Thyroid gland (tissue), 4 donors: ENCODE measurements around the gene SMARCB1. TPM values are rescaled to one million over a fixed set of nuclear protein-coding genes. Genes with fewer than 3 reads are reported as not detected.

Experiments
- DNase-seq, 2 donors: peaks; one replicate each; pipeline ENCODE4 v3.0.0-alpha.2; 2019
- H3K27ac ChIP-seq, 3 donors: fragments of 200-600 bp; sonication (generic); 1 replicate in 2 of 3; 2 replicates in 1 of 3; pipeline ENCODE4 v1.5.1; 2016 to 2019; ENCODE audit warnings: mild to moderate bottlenecking in 1 of 3, moderate library complexity in 1 of 3
- H3K27me3 ChIP-seq: fragments of 200-600 bp; sonication (generic); one replicate; pipeline ENCODE4 v1.5.1; 2019
- H3K36me3 ChIP-seq, 2 donors: fragments of 200-600 bp; sonication (generic); one replicate each; pipeline ENCODE4 v1.5.1; 2016 to 2019
- H3K4me1 ChIP-seq, 2 donors: fragments of 200-600 bp; sonication (generic); one replicate each; pipeline ENCODE4 v1.5.1; 2017 to 2019
- H3K4me3 ChIP-seq, 3 donors: fragments of 200-600 bp; sonication (generic); replicated peaks in 1 of 3; 1 replicate in 2 of 3; 2 replicates in 1 of 3; pipeline ENCODE4 v1.5.1; 2016; ENCODE audit warnings: mild to moderate bottlenecking in 1 of 3
- H3K9me3 ChIP-seq: fragments of 200-600 bp; sonication (generic); one replicate; pipeline ENCODE4 v1.5.1; 2017
- POLR2A ChIP-seq, 2 donors: fragments of 450-650 bp; IDR thresholded peaks; one replicate each; pipeline ENCODE4 v1.6.1; 2017; ENCODE audit warnings: antibody characterized with exemption in 2 of 2, mild to moderate bottlenecking in 2 of 2, moderate library complexity in 1 of 2
- WGBS, 2 donors: methylation state at CpG; one replicate each; pipeline ENCODE4 v1.1.5; 2017; 5-methylcytosine and 5-hydroxymethylcytosine counted together
- intact Hi-C: fragments of 100-400 bp; cut with DNase I; formaldehyde crosslinking; loops from one replicate; pipeline ENCODE4 v1.15.1; 2023
- total RNA-seq, 4 donors: library from RNA; depleted of rRNA; stranded (reverse); fragments of >200 nt; gene quantifications; one replicate each; pipeline ENCODE4 v1.2.3, GENCODE V29; 2016
- TF ChIP-seq, protein P1 (sequence below), 6 experiments: fragments of 200-600 bp in 3 of 6; fragments of 450-650 bp in 3 of 6; sonication (generic) in 3 of 6; IDR thresholded peaks; one replicate each; pipeline ENCODE4 v1.5.1; 2016 to 2019; ENCODE audit warnings: antibody characterized with exemption in 6 of 6, mild to moderate bottlenecking in 2 of 6, inconsistent platforms in 1 of 6, moderate library complexity in 1 of 6

The SMARCB1 gene
- total RNA-seq, 4 donors from 2014 or later, result 59.8 to 107 (median 75.4) TPM

DNA sequence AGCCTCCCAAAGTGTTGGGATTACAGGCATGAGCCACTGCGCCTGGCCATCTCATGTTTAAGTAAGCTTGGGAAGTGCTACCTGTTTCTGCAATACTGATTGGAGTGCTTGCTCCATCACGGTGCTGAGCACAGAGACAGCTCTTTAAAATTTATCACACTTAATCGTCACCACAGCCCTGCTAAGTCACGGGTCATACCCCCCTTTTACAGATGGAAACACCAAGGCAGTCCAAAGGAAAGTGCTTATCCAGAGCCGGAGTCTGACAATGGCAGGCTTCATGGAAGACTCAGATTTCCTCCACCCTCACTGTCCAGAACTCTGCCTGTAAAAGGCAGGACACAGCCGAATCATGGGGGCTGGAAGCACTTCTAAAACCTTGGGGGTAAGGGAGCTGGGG is 26.7 kb upstream of the SMARCB1 start:
- intact Hi-C loops, result no loop called here
- no peak overlapping the region for H3K27ac ChIP-seq
- TF ChIP-seq POLR2A (IDR thresholded peaks at IDR 0.05), result no peak
- TF ChIP-seq, protein P1, sequence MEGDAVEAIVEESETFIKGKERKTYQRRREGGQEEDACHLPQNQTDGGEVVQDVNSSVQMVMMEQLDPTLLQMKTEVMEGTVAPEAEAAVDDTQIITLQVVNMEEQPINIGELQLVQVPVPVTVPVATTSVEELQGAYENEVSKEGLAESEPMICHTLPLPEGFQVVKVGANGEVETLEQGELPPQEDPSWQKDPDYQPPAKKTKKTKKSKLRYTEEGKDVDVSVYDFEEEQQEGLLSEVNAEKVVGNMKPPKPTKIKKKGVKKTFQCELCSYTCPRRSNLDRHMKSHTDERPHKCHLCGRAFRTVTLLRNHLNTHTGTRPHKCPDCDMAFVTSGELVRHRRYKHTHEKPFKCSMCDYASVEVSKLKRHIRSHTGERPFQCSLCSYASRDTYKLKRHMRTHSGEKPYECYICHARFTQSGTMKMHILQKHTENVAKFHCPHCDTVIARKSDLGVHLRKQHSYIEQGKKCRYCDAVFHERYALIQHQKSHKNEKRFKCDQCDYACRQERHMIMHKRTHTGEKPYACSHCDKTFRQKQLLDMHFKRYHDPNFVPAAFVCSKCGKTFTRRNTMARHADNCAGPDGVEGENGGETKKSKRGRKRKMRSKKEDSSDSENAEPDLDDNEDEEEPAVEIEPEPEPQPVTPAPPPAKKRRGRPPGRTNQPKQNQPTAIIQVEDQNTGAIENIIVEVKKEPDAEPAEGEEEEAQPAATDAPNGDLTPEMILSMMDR (IDR thresholded peaks at IDR 0.05), result no peak
- peaks cover 5 to 8% of the 10 kb centered on the region in 2 donors for H3K4me1 ChIP-seq
- DNase-seq, result no peak
- H3K9me3 ChIP-seq, result no peaks in the 10 kb centered on the region
- H3K36me3 ChIP-seq, result no peaks in the 10 kb centered on the region
- 80 to 85% methylated on average over 6 of the region's 6 CpGs for WGBS, 2 donors
- H3K27me3 ChIP-seq, result no peaks in the 10 kb centered on the region
- H3K4me3 ChIP-seq, result no peak overlapping the region

DNA sequence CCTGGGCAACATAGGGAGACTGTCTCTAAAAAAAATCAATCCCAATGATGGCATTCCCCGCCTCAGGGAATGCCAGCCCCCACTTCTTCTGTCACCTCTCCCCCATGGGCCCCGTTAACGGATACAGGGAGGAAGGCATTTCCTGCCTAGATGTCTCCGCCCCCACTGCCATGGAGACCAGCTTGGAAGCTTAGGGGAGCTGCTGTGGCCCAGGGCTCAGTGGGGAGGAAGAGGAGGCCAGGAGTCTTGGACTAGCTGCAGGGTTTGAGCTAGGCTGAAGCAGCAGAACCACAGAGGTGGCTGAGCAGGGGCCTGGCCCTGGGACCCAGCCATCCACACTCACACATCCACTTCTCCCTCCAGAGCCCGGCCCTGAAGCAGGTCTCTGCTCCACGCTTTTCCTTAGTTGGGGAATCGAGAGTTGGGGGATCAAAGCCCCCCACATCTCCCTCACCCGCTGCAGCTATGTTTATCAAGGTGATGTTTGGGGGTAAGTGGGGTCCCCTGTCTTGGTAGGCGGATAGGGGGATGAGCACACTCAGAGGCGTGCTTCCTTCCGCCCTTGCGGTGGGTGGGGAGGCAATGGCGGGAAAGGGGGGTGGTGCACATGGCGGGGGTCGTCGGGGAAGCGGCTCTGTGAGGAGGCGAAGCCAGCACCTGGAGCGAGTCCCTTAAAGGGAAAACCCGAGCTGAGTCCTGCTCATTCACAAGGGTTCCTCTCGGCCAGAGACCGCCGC is 23.8 kb upstream of the SMARCB1 start, which contains the start of gene C22orf15:
TSS of gene C22orf15 (plus strand) at position 149 of the 737 bp plus-strand sequence. CDS start at position 466, 317 bp downstream.
- Histone ChIP-seq H3K27ac (no peak within 1 kb of the TSS), H3K4me1 (peaks cover 11 to 22% of the 10 kb centered on the region in 2 donors), H3K4me3 (no peak within 1 kb of the TSS), H3K9me3 (no peaks in the 10 kb centered on the region), H3K36me3 (no peaks in the 10 kb centered on the region), H3K27me3 (no peaks in the 10 kb centered on the region)
- intact Hi-C loops, result no loop called here
- TF ChIP-seq, protein P1 (IDR thresholded peaks at IDR 0.05), result no peak
- no peak for TF ChIP-seq POLR2A (IDR thresholded peaks at IDR 0.05)
- DNase-seq, result no peak
- WGBS, 2 donors, result 54 to 69% methylated on average over 21 to 23 of the region's 23 CpGs

DNA sequence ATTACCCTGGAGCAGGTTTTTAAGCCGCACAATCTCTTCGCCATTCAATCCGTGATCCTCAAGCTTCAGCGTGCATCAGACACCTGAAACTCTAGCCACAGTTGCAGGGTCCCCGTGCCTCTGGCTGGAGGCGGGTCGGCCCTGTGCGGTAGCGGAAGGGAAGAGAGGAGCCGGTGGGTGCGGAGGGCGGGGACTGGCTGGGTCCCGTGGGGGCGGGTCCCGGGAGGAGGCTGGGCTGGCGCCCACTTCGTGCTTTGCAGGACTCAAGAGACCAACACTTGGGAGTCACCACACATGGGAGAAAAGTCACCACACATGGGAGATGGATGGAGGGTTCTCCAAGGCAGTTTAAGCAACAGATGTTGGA is 23.2 kb upstream of the SMARCB1 start:
- H3K4me1 ChIP-seq, result peaks cover 11 to 25% of the 10 kb centered on the region in 2 donors

DNA sequence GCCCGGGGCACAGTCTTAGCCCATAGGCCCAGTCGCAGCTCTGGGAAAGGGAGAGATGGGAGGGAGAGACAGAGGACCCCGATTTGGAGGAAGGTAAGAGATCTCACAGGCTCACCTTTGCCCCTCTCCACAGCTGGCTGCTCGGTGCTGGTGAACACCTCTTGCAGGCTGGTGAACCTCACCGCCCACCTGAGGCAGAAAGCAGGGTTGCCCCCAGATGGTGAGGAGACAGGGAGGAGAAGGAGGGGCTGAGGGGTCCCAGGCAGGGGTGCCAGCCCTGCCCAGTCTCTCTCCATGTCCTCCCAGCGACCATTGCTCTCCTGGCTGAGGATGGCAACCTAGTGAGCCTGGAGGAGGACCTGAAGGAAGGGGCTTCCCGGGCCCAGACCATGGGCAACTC is 22.8 kb upstream of the SMARCB1 start:
- H3K4me3 ChIP-seq, result no peak overlapping the region
- H3K9me3 ChIP-seq, result no peaks in the 10 kb centered on the region
- no peak for DNase-seq
- peaks cover 11 to 29% of the 10 kb centered on the region in 2 donors for H3K4me1 ChIP-seq
- TF ChIP-seq, protein P1 (IDR thresholded peaks at IDR 0.05), result no peak
- TF ChIP-seq POLR2A (IDR thresholded peaks at IDR 0.05), result no peak
- intact Hi-C loops, result no loop called here
- no peaks in the 10 kb centered on the region for H3K27me3 ChIP-seq
- 66 to 75% methylated on average over 6 to 7 of the region's 7 CpGs for whole genome bisulfite sequencing, 2 donors
- no peaks in the 10 kb centered on the region for H3K36me3 ChIP-seq
- H3K27ac ChIP-seq, result no peak overlapping the region

More for the DNA sequence above, 23.2 kb upstream of the SMARCB1 start:
- no peaks in the 10 kb centered on the region for H3K9me3 ChIP-seq
- intact Hi-C loops, result no loop called here
- no peaks in the 10 kb centered on the region for H3K27me3 ChIP-seq
- H3K36me3 ChIP-seq, result no peaks in the 10 kb centered on the region
- no peak overlapping the region for H3K4me3 ChIP-seq
- H3K27ac ChIP-seq, result no peak overlapping the region
- TF ChIP-seq POLR2A (IDR thresholded peaks at IDR 0.05), result no peak
- TF ChIP-seq, protein P1 (IDR thresholded peaks at IDR 0.05), result no peak
- no peak for DNase-seq
- WGBS, 2 donors, result 49 to 51% methylated on average over 12 to 15 of the region's 17 CpGs
